Ascending aorta (tissue), 2 donors: ENCODE measurements around the gene CCSER1. TPM values are rescaled to one million over a fixed set of nuclear protein-coding genes. Genes with fewer than 3 reads are reported as not detected.

Experiments
- DNase-seq, 2 donors: peaks; one replicate each; pipeline ENCODE4 v3.0.0-alpha.2; 2019; ENCODE audit warnings: low spot score in 2 of 2
- H3K27ac ChIP-seq, 2 donors: fragments of 200-600 bp; sonication (generic); one replicate each; pipeline ENCODE4 v1.5.1; 2016 to 2017; ENCODE audit warnings: mild to moderate bottlenecking in 1 of 2
- H3K27me3 ChIP-seq: fragments of 200-600 bp; sonication (generic); one replicate; pipeline ENCODE4 v1.5.1; 2017
- H3K36me3 ChIP-seq, 2 donors: fragments of 200-600 bp; sonication (generic); one replicate each; pipeline ENCODE4 v1.5.1; 2016
- H3K4me1 ChIP-seq, 2 donors: fragments of 200-600 bp; sonication (generic); one replicate each; pipeline ENCODE4 v1.5.1; 2016 to 2017; ENCODE audit warnings: mild to moderate bottlenecking in 1 of 2
- H3K4me3 ChIP-seq, 2 donors: fragments of 200-600 bp; sonication (generic); one replicate each; pipeline ENCODE4 v1.5.1; 2016 to 2017; ENCODE audit warnings: mild to moderate bottlenecking in 1 of 2
- H3K9me3 ChIP-seq, 2 donors: fragments of 200-600 bp; sonication (generic); one replicate each; pipeline ENCODE4 v1.5.1; 2016
- intact Hi-C: fragments of 100-400 bp; cut with DNase I; formaldehyde crosslinking; loops from one replicate; pipeline ENCODE4 v1.15.1; 2023
- total RNA-seq: library from RNA; depleted of rRNA; stranded (reverse); fragments of >200 nt; gene quantifications from one replicate; pipeline ENCODE4 v1.1.0, GENCODE V29; 2016
- TF ChIP-seq, protein P1 (sequence below), 3 experiments: fragments of 200-600 bp in 2 of 3; fragments of 450-650 bp in 1 of 3; sonication (generic) in 2 of 3; IDR thresholded peaks; one replicate each; pipeline ENCODE4 v1.5.1; 2016 to 2019; ENCODE audit warnings: antibody characterized with exemption in 3 of 3, mild to moderate bottlenecking in 1 of 3, moderate library complexity in 1 of 3

CCSER1 gene
- total RNA-seq, 1 donor from 2014 or later = 8.9 TPM

DNA sequence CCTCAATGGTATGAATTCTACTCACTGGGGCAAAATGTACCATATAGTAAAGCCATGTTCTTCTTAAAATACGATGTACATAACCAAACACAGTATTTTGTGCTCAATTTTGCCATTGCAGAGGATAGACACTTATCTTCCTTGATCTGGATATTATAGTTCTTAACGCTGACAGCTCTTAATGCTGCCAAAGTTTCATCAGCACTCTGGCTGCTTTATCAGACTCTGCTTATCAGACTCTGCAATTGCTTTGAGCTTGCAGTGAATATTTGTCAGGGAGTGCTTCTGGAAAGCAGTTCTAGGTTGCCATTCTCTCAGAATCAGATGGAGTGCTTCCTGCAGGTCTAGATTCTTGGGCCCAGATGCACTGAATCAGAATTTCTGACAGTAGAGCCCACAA is 863.1 kb downstream of the CCSER1 start:
- intact Hi-C loops = no loop called here
- no peak overlapping the region for H3K4me3 ChIP-seq
- TF ChIP-seq, protein P1, sequence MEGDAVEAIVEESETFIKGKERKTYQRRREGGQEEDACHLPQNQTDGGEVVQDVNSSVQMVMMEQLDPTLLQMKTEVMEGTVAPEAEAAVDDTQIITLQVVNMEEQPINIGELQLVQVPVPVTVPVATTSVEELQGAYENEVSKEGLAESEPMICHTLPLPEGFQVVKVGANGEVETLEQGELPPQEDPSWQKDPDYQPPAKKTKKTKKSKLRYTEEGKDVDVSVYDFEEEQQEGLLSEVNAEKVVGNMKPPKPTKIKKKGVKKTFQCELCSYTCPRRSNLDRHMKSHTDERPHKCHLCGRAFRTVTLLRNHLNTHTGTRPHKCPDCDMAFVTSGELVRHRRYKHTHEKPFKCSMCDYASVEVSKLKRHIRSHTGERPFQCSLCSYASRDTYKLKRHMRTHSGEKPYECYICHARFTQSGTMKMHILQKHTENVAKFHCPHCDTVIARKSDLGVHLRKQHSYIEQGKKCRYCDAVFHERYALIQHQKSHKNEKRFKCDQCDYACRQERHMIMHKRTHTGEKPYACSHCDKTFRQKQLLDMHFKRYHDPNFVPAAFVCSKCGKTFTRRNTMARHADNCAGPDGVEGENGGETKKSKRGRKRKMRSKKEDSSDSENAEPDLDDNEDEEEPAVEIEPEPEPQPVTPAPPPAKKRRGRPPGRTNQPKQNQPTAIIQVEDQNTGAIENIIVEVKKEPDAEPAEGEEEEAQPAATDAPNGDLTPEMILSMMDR (IDR thresholded peaks at IDR 0.05) = no peak

DNA sequence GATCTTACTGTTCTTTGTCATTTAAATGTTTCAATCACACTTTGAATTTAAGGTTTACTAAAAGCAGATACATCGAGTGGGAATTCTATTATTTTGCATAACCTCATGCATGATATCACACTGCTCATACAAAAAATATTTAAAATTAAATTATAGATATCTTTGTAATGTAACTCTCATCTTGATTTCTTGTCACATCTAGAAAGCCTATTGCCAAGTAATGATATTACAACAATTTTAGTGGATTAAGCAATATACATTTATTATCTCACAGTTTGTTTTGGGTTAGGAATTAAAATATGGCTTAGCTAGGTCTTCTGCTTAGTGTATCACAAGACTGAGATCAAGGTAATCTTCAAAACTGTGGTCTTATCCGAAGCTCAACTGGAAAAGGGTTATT is 865.0 kb downstream of the CCSER1 start:
- no peak for DNase-seq
- Histone ChIP-seq H3K27me3 (no peaks in the 10 kb centered on the region), H3K27ac (no peak overlapping the region), H3K36me3 (no peaks in the 10 kb centered on the region), H3K9me3 (no peaks in the 10 kb centered on the region), H3K4me1 (no peaks in the 10 kb centered on the region), H3K4me3 (no peak overlapping the region)
- TF ChIP-seq, protein P1 (IDR thresholded peaks at IDR 0.05) = no peak
- intact Hi-C loops = no loop called here

More for the DNA sequence above, 863.1 kb downstream of the CCSER1 start:
- Histone ChIP-seq H3K27ac (no peak overlapping the region), H3K36me3 (no peaks in the 10 kb centered on the region), H3K9me3 (no peaks in the 10 kb centered on the region), H3K27me3 (no peaks in the 10 kb centered on the region), H3K4me1 (no peaks in the 10 kb centered on the region)
- no peak for DNase-seq

DNA sequence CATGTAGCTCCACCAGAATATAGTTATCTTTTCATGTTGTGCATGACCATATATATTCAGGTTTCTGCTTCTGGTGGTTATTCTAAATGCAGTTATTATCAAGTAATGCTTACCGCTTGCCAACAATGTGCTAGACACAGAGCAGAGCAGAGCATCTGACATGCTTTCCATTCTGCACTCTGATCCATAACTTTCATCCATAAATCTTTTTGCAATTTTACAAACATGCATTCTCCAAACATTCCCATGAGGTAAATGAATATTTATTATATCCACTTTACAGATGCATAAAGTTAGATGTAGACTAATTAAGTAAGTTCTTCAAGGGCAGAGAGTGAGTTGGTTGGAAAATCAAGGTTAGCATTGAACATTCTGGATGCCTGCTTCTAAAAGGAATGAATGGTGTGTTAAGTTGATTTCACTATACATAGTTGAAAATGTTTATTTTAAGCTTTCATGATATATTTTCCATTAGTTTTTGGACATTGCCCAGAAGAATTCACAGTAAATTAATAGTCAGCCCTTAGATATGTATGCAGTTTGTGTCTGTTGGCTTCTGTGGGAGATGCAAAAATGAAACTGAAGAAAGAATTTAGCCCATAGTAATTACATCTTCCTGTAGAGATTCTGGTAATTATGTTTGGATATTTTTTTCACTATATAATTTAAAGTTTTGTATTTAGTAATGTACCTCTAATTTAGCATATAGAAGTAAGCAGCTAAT is 867.8 kb downstream of the CCSER1 start:
- Histone ChIP-seq H3K27me3 (no peaks in the 10 kb centered on the region), H3K9me3 (no peaks in the 10 kb centered on the region), H3K4me3 (no peak overlapping the region), H3K36me3 (no peaks in the 10 kb centered on the region), H3K27ac (no peak overlapping the region), H3K4me1 (no peaks in the 10 kb centered on the region)
- intact Hi-C loops = no loop called here
- no peak for DNase-seq
- TF ChIP-seq, protein P1 (IDR thresholded peaks at IDR 0.05) = no peak

DNA sequence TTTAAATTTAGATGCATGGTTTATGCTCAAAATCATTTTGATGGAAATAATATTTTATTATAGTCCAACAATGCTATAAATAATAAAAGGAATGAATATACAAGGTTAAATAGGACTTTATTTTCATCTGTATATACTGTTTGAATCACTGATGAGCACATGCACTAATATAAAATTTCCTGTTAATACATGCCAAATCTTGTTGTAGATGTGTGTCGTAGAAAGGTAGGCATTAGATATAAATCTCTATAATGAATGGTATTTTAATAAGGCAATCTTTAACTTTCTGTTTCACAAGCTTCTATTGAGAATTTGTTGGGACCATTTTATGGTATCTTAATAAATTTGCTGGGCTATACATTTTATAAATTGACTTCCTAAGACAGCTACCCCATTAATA is 868.8 kb downstream of the CCSER1 start:
- Histone ChIP-seq H3K4me3 (no peak overlapping the region), H3K4me1 (no peaks in the 10 kb centered on the region), H3K9me3 (no peaks in the 10 kb centered on the region), H3K36me3 (no peaks in the 10 kb centered on the region), H3K27ac (no peak overlapping the region), H3K27me3 (no peaks in the 10 kb centered on the region)
- intact Hi-C loops = no loop called here
- TF ChIP-seq, protein P1 (IDR thresholded peaks at IDR 0.05) = no peak
- no peak for DNase-seq

DNA sequence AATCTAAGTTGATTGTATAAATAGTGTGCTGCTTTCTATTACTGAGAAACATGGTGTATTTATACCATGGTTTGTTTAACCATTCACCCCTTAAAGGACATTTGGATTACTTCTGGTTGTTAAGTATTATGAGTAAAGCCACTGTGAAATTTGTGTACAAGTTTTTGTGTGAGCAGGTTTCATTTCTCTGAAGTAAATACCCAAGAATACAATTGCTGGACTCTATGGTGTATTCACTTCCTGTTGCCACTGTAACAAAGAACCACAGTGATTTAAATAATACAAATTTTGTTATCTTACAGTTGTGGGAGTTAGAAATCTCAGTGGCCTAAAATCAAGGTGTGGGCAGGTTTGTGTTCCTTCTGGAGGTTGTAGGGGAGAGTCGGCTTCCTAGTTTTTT is 869.6 kb downstream of the CCSER1 start:
- no peak for DNase-seq
- Histone ChIP-seq H3K36me3 (no peaks in the 10 kb centered on the region), H3K4me1 (no peaks in the 10 kb centered on the region), H3K9me3 (no peaks in the 10 kb centered on the region), H3K27me3 (no peaks in the 10 kb centered on the region), H3K4me3 (no peak overlapping the region), H3K27ac (no peak overlapping the region)
- TF ChIP-seq, protein P1 (IDR thresholded peaks at IDR 0.05) = no peak
- intact Hi-C loops = no loop called here
